Dedifferentiated amniotic fluid mesenchymal stem cell (primary cell): ENCODE results near the gene LYRM1.

Experiments used
- DNase-seq: peaks from one replicate; pipeline ENCODE4 v3.0.0-alpha.2; 2016; ENCODE audit errors: extremely low spot score

LYRM1 gene

DNA sequence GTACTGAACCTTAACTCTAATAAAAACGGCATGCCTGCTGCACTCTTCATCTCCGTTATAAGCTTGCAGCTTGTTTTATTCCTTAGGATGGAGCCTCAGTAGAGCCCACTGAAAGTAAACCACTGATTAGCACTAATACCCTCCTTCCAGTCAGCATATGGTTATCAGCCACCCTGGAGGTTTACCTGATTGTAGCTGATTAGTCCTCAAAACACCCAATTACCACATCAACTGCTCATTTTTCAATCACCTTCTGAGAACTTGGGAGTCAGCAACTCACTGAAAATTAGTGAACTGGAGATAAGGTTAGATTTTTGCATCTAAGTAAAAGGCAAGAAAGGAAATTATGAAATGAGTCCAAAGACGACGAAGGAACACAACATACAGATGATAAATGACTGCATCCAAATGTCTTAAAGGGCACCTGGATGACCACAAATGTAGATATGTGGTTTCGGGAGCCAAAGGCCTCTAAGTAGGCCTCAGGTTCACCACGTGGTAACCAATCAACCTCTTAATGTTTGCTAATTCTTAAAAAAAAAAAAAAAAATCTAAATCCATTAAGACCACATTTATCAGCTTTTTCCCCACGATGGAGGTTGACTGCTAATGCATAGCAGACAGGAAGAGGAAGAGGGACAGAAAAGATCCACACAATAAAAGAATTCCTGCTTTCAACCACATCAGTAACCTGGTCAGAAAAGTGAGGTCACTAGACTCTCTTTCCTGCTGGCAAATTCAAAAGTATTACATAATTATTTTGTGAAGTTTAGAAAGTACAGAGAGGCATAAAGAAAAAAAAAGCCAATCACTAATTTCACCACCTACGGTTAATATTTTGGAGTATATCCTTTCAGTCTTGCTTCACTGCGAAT lies 28.4 kb upstream of the LYRM1 start:
- no peak for DNase-seq

DNA sequence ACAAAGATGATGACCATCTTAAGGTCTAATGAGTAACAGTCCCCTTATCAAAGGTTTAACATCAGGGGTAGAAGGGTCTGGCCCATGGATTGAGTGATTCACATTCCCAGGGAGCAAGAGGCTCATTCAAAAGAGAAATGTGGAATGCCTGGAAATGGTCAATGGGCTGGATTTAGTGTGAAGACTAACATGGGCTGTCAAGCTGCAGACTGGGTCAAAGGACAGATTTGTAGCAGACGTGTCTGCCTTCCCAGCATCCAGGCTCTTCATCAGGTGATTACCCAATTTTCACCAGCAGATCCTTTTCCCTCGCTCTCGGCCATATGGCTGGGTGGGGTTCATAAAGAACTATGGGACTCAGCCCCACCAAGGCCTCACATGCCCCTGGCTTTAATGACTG lies 27.2 kb upstream of the LYRM1 start:
- no peak for DNase-seq

DNA sequence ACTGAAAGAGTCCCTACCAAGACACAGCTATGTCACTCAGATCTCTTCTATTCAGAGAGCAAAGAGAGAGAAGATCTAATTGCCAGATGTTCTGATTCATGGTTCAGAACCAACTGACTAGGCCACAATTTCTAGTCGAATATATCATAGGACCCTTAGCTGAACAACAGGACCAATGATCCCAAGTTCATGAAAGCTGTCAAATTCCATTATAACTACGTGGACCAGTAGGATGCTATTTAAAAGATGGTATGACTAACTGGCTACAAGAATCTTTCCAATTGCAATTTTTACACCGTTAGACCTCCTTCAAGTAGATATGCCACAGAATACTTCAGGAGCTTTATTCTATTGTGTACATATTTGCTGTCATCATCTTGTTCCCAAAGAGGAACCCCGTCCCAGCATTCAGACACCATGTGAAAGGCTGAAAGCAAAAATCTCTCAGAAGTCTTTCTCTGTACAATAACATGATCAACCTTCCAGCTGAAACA lies 26.4 kb upstream of the LYRM1 start:
- DNase-seq, result no peak

DNA sequence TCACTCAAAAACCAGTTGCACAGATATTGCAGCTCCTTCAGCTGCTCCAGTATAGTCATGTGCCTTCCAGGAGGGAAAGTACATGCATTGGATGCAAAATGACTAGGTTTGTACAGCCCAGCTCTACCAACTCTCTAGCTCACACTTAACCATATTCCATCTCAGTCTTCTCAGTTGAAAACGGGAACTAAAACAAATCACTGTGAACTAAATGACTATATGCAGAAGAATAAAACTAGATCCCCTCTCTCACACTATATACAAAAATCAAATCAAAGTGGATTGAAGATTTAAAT lies 25.3 kb upstream of the LYRM1 start:
- no peak for DNase-seq

GRCh38 chr16:20878682-20879147 lies 21.9 kb upstream of the LYRM1 start:
- no peak for DNase-seq

GRCh38 chr16:20879175-20880040 lies 21.2 kb upstream of the LYRM1 start:
- no peak for DNase-seq

- no peak for DNase-seq
Measured at GRCh38 chr16:20880867-20881502, 19.6 kb upstream of the LYRM1 start.

GRCh38 chr16:20881503-20881878 lies 19.1 kb upstream of the LYRM1 start:
- DNase-seq, result no peak

GRCh38 chr16:20883554-20884239 lies 16.9 kb upstream of the LYRM1 start:
- no peak for DNase-seq

- DNase-seq, result no peak
Measured at GRCh38 chr16:20884240-20884556, 16.4 kb upstream of the LYRM1 start.

GRCh38 chr16:20886320-20886719 lies 14.3 kb upstream of the LYRM1 start:
- no peak for DNase-seq

DNA sequence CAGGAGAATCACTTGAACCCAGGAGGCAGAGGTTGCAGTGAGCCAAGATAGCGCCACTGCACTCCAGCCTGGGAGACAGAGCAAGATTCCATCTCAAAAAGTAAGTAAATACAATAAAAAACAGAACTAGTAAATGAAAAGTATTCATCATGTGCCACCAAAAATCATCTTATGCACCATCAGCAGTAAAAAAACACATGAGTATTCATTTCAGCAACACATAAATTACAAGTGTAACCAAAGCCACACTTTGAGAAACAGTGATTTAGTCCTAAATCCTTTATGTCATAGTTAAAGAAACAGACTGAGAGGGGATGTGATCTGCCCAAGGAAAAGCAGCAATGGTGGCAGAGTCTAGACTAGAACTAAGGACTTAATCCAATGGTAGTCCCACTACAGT lies 13.4 kb upstream of the LYRM1 start:
- no peak for DNase-seq

GRCh38 chr16:20889625-20890275 lies 10.8 kb upstream of the LYRM1 start:
- DNase-seq, result no peak

DNA sequence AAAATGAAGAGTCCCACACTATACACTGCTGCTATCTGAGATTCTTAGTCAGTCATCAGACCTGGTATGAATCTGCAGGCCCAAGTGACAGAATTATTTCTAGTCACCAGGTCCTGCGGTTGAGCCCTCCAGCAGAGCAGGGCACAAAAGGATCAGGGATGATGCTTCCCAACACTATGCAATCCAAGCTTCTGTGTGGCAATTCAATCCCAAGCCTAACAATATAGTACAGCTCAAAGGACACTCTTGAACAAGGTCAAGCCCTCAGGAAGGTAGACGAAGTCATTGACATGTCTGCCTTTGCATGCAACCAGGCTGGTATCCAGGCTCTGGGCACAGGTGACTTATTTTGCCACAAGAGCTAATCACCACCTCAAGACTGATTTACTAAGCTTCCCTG lies 6.2 kb upstream of the LYRM1 start:
- no peak for DNase-seq

DNA sequence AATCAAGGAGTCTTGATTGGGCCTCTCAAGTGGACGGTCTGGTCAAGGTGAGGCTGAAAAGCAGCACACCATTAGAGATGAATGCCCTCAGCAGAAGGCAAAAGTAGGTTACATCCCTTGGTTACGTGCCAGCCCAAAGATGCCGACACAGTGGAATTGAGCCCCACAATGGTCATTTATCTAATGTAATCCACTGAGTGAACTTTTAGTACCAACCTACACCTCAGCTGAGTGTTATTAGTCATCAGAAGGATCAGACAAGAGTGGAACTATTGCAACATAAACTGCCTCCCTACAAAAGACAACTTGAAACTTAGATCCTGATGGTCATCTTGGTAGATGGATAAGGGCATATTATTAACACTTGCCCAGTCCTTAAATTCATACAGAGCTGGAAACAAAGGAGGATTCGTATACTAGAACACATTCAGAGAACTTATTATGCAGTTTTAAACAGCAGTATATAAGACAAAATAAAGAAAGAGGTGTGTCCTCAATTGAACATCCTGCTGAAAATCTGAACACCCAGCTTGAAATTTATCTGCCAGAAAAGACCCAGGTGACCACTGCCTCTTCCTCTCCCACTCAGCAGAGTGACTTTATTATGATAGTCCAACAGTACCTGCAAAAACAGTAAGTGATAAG lies 3.2 kb upstream of the LYRM1 start:
- no peak for DNase-seq

- no peak for DNase-seq
Measured at GRCh38 chr16:20897922-20898321, 2.6 kb upstream of the LYRM1 start.

DNA sequence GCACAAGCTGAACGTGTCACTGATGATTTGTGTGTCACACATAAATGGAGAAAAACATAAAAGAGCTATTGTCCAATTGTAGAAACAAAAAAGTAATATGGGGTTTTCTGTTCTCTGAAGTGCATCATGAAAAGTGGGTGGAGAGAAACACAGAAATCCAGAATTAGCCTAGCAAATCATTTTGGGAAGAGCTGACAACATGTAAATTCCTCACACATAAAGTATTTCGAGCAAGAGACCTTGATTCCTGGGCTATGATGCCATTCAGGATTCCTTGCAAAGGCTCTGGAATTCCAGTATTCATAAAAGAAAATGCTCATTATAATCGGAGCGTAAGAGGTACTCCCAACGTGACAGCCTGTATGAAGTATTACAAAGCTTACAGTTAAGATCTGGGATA lies 1.5 kb upstream of the LYRM1 start:
- peak; percentile 85 for DNase-seq

DNA sequence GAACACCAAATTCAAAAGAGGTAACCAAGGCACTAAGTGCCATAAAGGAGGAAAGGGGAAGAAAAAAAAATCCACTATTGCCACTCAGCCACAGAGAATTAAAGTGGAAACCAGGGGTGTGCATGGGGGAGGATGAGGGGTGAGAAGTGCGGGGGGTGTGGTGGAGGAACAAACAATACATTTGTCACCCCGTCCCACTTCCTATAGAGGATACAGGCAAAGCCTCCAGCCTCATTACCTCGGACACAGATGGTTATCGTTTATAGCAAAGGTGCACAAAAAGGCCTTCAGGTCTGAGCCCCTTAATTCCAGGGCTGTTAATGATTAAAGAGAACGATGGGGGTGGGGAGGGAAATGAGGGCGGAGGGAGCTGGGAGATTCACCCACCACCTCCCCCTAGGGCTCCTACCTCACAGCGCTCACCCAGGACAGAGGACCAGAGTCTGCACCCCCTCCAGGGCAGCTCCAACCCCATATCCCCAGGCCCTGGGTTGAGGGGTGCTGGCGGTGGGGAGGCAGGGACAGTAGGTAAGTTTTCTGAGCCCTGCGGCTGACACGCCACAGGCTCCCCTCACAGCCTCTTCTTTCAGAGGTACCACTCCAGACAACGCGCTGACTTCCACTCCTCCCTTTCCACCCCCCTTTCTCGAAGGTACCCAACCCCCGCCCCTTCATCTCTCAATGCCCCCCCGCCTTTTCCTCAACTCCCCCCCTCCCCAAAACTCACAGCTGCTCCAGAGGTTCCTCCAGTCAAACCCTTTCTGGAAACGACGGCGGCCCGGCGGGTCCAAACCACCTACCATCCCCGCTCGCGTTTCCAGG lies 883 bp upstream of the LYRM1 start:
- DNase-seq, result no peak

GRCh38 chr16:20901068-20901435 lies 481 bp downstream of the LYRM1 start:
- no peak for DNase-seq

DNA sequence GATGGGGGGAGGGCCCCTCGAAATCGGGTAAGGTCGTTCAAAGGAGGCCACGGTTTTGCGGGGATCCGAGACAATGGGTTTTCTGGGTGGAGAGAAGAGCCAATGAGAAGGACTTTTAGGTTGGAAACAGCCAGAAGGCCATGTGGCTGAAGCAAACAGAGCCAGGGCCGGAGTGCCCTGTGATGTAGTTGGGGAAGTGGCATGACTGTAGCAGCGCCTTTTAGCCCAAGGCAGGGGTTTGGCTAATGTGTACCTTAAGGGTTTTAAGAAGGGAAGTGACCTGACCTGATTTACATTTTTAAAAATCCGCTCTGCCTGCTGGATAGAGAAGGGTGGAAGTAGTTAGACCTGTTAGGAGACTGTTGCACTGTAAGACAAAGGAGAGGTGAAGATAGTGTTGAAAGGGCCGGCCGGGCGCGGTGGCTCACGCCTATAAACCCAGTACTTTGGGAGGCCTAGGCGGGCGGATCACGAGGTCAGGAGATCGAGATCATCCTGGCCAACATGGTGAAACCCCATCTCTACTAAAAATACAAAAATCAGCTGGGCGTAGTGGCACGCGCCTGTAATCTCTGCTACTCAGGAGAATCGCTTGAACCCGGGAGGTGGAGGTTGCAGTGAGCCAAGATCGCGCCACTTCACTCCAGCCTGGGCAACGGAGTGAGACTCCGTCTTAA lies 1.0 kb downstream of the LYRM1 start:
- DNase-seq, result peak; percentile 59
